ENCODE results near the gene BSND. TPM values are rescaled to one million over a fixed set of nuclear protein-coding genes. Genes with fewer than 3 reads are reported as not detected.
"Not testable (repeated sequence)": the region's sequence is repeated elsewhere in the genome, so short reads cannot be mapped to it uniquely, and the experiment has no call there.

Gene BSND
- polyA plus RNA-seq, 4 donors: 0.08 to 5.0 (median 4.0) TPM

DNA sequence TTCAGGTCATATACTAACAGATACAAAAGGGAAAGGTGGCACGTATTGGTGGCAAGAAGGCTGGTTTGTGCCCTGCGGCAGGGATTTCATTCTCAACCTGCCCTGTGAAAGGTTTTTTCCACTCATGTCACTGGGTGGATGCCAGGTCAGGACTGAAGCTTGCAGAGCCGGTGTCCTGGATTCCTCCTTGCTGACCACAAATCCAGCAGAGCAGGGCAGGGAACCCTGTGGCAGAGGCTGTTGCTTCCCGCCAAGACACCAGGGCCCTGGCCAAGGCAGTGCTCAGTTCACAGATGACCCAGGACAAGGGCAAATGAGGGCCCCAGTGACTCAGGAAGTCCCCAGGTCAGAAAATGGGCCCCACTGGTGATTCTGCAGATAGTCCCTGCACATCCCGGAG lies 16.4 kb downstream of the BSND start:
- no peak for DNase-seq (ENCODE audit: low read depth in 4 of 4, low spot score in 3 of 4)

DNA sequence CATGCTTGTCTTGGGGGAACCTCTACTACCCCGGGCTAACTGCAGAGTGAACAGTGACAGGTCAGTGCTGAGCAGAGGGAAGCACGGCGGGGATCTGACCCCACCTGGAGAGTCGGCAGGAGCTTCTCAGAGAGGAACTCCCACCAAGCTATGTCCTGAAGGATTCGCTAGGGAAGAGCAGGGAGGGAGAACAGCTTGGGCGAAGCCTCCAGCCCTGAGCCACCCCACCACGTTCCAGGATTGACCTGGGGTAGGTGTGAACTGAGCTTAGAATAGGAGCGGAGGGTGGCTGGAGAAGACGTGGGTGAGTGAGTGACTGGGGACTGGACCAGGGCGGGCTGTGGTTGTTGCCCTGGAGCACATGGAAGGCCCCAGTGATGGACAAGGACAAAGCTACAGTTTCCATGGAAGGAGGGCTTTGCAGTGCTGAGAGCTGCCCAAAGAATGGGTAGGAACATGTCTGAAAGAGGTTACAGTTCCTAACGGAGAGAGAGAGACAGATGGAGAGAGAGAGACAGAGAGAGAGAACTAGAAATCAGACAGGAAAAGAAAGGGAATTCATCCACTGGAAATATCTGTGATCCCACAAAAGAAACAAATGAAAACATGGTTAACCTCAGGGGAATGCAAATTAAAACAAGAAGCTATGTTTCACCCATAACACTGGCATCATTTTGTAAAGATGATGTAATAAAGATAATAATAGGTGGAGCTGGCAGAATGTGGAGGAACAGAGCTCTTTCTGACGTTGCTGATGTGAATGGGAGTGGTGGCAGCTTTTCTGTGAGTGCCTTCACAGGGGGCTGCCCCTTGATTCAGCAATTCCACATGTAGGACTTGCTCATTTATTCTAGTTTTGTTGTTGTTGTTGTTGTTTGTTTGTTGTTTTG lies 17.2 kb downstream of the BSND start:
- DNase-seq (ENCODE audit: low read depth in 4 of 4, low spot score in 3 of 4): no peak

- no peak for DNase-seq (ENCODE audit: low read depth in 4 of 4, low spot score in 3 of 4)
Observed at GRCh38 chr1:55018395-55018794, 19.7 kb downstream of the BSND start.

DNA sequence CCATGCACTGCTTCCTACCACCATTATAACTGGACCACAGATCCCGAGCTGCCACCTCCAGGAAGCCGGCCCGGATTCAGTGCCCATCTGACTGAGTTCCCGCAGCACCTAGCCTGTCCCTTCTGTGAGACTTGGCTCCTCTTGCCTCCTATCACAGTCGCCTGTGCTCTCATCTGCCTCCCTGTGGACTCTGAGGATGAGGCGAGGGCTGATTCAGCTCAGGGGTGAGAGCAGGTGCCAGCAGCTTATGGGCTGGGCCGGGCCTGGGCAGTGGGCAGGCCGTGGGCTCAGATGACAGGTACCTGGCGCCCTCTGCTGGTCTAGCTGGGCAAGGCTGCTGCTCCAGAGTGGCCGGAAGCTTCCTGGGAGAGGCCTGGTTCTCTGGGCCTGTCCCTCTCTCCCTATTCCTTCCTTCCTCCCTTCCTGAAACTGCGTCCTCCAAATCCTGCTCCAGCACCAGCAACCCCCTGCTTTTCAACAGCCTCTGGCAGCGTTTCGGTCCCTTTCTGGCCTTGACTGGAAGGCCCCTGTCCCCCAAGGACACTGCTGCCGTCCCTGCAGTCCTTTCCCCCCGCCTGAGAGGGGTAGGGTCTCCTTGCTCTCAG lies 23.3 kb downstream of the BSND start:
- peak; percentile 50 to 78 (median 61) for DNase-seq (ENCODE audit: low read depth in 4 of 4, low spot score in 3 of 4)

DNA sequence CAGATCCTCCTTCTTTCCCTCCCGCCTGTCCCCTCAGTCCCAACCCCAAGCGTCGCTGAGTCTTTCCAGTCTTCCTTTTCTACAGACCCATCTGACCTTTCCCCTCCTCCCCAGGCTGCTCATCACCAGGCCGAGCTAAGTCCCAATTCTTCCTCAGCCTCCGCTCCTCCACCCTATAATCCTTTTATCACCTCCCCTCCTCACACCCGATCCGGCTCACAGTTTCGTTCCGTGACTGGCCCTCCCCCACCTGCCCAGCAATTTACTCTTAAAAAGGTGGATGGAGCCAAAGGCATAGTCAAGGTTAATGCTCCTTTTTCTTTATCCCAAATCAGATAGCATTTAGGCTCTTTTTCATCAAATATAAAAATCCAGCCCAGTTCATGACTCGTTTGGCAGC lies 25.4 kb downstream of the BSND start:
- not testable (repeated sequence) for DNase-seq (ENCODE audit: low read depth in 4 of 4, low spot score in 3 of 4)

DNA sequence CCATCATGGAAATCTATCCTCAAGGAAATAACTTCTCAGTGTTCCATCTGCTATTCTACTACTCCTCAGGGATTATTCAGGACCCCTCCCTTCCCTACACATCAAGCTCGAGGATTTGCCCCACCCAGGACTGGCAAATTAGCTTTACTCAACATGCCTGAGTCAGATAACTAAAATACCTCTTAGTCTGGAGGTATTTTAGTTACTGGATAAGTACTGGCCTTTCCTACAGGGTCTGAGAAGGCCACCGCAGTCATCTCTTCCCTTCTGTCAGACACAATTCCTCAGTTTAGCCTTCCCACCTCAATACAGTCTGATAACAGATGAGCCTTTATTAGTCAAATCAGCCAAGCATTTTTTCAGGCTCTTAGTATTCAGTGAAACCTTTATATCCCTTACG lies 27.9 kb downstream of the BSND start:
- not testable (repeated sequence) for DNase-seq (ENCODE audit: low read depth in 4 of 4, low spot score in 3 of 4)

DNA sequence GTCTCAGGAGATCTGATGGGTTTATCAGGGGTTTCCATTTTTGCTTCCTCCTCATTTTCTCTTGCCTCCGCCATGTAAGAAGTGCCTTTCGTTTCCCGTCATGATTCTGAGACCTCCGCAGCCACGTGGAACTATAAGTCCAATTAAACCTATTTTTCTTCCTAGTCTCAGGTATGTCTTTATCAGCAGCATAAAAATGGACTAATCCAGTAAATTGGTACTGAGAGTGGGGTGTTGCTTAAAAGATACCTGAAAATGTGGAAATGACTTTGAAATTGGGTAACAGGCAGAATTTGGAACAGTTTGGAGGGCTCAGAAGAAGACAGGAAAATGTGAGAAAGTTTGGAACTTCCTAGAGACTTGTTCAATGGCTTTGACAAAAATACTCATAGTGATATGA lies 32.4 kb downstream of the BSND start:
- DNase-seq (ENCODE audit: low read depth in 4 of 4, low spot score in 3 of 4): not testable (repeated sequence)

DNA sequence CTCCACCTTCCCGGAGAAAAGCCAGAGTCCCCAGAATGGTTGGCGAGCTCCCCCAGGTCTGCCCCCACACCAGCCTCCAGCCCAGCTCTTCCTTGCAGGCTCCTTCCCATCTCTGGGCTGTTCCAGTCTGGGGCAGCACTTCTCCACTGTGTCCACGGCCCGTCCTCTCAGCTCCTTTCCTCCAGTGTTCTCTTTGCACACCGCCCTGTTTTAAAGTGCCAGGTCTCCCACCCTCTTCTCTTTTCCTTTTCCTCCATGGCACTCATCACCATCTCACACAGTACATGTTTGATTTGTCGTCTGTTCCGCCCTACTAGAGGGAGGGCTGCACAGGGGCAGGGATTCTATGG lies 34.5 kb downstream of the BSND start:
- no peak for DNase-seq (ENCODE audit: low read depth in 4 of 4, low spot score in 3 of 4)

GRCh38 chr1:55034476-55035133 lies 35.9 kb downstream of the BSND start:
- DNase-seq (ENCODE audit: low read depth in 4 of 4, low spot score in 3 of 4): peak in 1 of 4 donors; percentile 51

GRCh38 chr1:55035904-55036303 lies 37.2 kb downstream of the BSND start:
- no peak for DNase-seq (ENCODE audit: low read depth in 4 of 4, low spot score in 3 of 4)

GRCh38 chr1:55037733-55038551 lies 39.2 kb downstream of the BSND start:
- no peak for DNase-seq (ENCODE audit: low read depth in 4 of 4, low spot score in 3 of 4)

- no peak for DNase-seq (ENCODE audit: low read depth in 4 of 4, low spot score in 3 of 4)
Observed at GRCh38 chr1:55038552-55038838, 39.8 kb downstream of the BSND start.

DNA sequence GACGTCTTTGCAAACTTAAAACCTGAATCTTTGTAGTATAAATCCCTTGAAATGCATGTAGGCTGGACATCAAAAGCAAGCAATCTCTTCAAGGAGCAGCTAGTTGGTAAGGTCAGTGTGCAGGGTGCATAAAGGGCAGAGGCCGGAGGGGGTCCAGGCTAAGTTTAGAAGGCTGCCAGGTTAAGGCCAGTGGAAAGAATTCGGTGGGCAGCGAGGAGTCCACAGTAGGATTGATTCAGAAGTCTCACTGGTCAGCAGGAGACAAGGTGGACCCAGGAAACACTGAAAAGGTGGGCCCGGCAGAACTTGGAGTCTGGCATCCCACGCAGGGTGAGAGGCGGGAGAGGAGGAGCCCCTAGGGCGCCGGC lies 40.2 kb downstream of the BSND start:
- no peak for DNase-seq (ENCODE audit: low read depth in 4 of 4, low spot score in 3 of 4)

GRCh38 chr1:55039342-55040082 lies 40.8 kb downstream of the BSND start, which contains the start of gene PCSK9:
PCSK9 (plus strand) TSS chr1:55039548; CDS start chr1:55039838, 290 bp downstream.
- DNase-seq (ENCODE audit: low read depth in 4 of 4, low spot score in 3 of 4): peak in 3 of 4 donors; percentile 18 to 36 (median 21)

GRCh38 chr1:55040083-55040932 lies 41.6 kb downstream of the BSND start:
- DNase-seq (ENCODE audit: low read depth in 4 of 4, low spot score in 3 of 4): no peak

GRCh38 chr1:55040933-55041494 lies 42.3 kb downstream of the BSND start:
- no peak for DNase-seq (ENCODE audit: low read depth in 4 of 4, low spot score in 3 of 4)

DNA sequence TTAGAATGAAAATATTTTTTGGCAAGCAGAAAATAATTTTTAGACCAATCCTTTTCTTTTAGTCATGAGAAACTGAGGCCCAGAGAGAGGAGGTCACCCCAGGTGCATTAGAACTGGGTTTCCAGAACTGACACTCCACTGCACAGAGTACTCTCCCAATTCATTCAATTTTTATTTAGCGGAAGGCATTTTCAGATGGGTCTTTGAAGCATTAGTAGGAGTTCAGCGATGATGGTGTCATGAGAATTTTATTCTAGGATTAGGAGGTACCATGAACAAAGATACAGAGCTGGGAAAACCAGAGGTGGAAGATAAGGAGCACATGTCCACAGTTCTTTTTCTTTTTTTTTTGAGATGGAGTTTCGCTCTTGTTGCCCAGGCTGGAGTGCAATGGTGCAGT lies 42.9 kb downstream of the BSND start:
- no peak for DNase-seq (ENCODE audit: low read depth in 4 of 4, low spot score in 3 of 4)

DNA sequence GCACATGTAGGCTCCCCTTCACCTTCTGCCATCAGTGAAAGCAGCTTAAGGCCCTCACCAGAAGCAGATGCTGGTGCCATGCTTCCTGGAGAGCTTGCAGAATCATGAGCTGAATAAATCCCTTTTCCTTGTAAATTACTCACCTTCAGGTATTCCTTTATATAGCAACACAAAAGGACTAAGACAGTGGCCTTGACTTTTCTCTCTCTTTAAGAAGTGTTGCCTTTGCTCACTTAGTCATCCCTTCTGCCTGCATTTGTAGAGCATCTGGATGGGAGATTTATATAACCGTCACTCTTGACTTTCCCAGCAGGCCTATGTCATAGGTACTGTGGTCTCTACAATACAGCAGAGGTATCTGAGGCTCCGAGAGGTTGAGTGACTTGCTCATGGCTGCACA lies 44.3 kb downstream of the BSND start:
- no peak for DNase-seq (ENCODE audit: low read depth in 4 of 4, low spot score in 3 of 4)

DNA sequence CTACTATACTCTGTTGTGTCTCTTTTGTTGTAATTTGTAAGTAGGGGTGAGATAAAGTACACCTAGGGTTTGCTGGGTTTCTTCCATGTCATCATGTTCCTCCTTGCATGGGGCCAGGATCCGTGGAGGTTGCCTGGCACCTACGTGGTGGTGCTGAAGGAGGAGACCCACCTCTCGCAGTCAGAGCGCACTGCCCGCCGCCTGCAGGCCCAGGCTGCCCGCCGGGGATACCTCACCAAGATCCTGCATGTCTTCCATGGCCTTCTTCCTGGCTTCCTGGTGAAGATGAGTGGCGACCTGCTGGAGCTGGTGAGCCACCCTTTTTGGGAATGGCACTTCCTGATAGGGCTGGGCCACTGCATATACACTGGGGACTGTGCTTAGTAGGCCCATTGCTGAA lies 45.0 kb downstream of the BSND start:
- no peak for DNase-seq (ENCODE audit: low read depth in 4 of 4, low spot score in 3 of 4)

All from left renal pelvis (tissue), 4 donors.